Gastrocnemius medialis (tissue), 4 donors: Measurements from ENCODE around the gene DYNLT1. TPM values are rescaled to one million over a fixed set of nuclear protein-coding genes. Genes with fewer than 3 reads are reported as not detected.

Source experiments
- ATAC-seq, 2 donors: fragments of 150-250 bp; one replicate each; pipeline ENCODE4 v1.9.1; 2016
- DNase-seq, 2 donors: peaks; one replicate each; pipeline ENCODE4 v3.0.0-alpha.2; 2019
- H3K27ac ChIP-seq, 4 donors: fragments of 200-600 bp; sonication (generic); 1 replicate in 1 of 4; 2 replicates in 3 of 4; pipeline ENCODE4 v1.5.1; 2016 to 2018; ENCODE audit warnings: mild to moderate bottlenecking in 2 of 4, moderate library complexity in 1 of 4
- H3K27me3 ChIP-seq, 3 donors: fragments of 200-600 bp; sonication (generic) in 2 of 3; 1 replicate in 1 of 3; 2 replicates in 2 of 3; pipeline versions ENCODE4 v1.5.1 to v1.6.0; 2016 to 2019; ENCODE audit warnings: mild to moderate bottlenecking in 1 of 3, moderate library complexity in 1 of 3
- H3K36me3 ChIP-seq, 2 donors: fragments of 200-600 bp; sonication (generic) in 1 of 2; one replicate each; pipeline ENCODE4 v1.5.1; 2017 to 2018
- H3K4me1 ChIP-seq, 2 donors: fragments of 200-600 bp; sonication (generic) in 1 of 2; one replicate each; pipeline ENCODE4 v1.5.1; 2016 to 2017; ENCODE audit warnings: mild to moderate bottlenecking in 2 of 2
- H3K4me3 ChIP-seq, 4 donors: fragments of 200-600 bp; sonication (generic) in 3 of 4; 1 replicate in 1 of 4; 2 replicates in 3 of 4; pipeline ENCODE4 v1.5.1; 2016 to 2019; ENCODE audit warnings: mild to moderate bottlenecking in 2 of 4
- H3K9me3 ChIP-seq, 3 donors: fragments of 200-600 bp; sonication (generic) in 2 of 3; 1 replicate in 1 of 3; 2 replicates in 2 of 3; pipeline ENCODE4 v1.5.1; 2016 to 2019
- POLR2A ChIP-seq, 2 donors: fragments of 450-650 bp; IDR thresholded peaks; one replicate each; pipeline ENCODE4 v1.6.1; 2017; ENCODE audit warnings: antibody characterized with exemption in 2 of 2, mild to moderate bottlenecking in 2 of 2, moderate library complexity in 2 of 2
- in situ Hi-C, 4 donors: fragments of 200-750 bp; cut with MboI; loops; one replicate each; pipeline versions ENCODE4 v1.15.0 to v1.8.0; 2017; ENCODE audit warnings: low sequenced_read_pairs in 4 of 4
- intact Hi-C: fragments of 100-400 bp; cut with DNase I; formaldehyde crosslinking; loops from one replicate; pipeline ENCODE4 v1.15.1; 2023; ENCODE audit warnings: low total_unique reads
- total RNA-seq, 4 donors: library from RNA; depleted of rRNA; stranded (reverse); fragments of >200 nt; gene quantifications; one replicate each; pipeline versions ENCODE4 v1.1.0 to v1.2.3, GENCODE V29; 2016
- TF ChIP-seq, protein P1 (sequence below), 5 experiments: fragments of 450-650 bp in 3 of 5; fragments of 200-600 bp in 2 of 5; sonication (generic) in 2 of 5; IDR thresholded peaks in 4 of 5; conservative IDR thresholded peaks in 1 of 5; 1 replicate in 4 of 5; 2 replicates in 1 of 5; pipeline ENCODE4 v1.5.1; 2016 to 2019; ENCODE audit warnings: antibody characterized with exemption in 5 of 5, mild to moderate bottlenecking in 3 of 5, moderate library complexity in 3 of 5

Gene DYNLT1
- total RNA-seq, 4 donors from 2014 or later = 62.8 to 94.7 (median 67.3) TPM

GRCh38 chr6:158626360-158627167, 18.0 kb downstream of the DYNLT1 start:
- Histone ChIP-seq H3K9me3 (no peaks in the 10 kb centered on the region), H3K27ac (peak overlapping the region in 1 of 4 donors; percentile 7), H3K36me3 (peaks cover 0 to 12% of the 10 kb centered on the region in 2 donors), H3K27me3 (no peaks in the 10 kb centered on the region), H3K4me3 (no peak overlapping the region), H3K4me1 (peaks cover 13 to 25% of the 10 kb centered on the region in 2 donors)
- in situ Hi-C loops (loop anchor here in 3 of 4 donors (5.0 kb wide), 2 partner anchors 61 to 66 kb away; no protein-coding TSS in a partner anchor), intact Hi-C loops (loop anchor here (5.0 kb wide), 1 partner anchor 1439 kb away; no protein-coding TSS in a partner anchor)
- ATAC-seq = no peak
- TF ChIP-seq, protein P1, sequence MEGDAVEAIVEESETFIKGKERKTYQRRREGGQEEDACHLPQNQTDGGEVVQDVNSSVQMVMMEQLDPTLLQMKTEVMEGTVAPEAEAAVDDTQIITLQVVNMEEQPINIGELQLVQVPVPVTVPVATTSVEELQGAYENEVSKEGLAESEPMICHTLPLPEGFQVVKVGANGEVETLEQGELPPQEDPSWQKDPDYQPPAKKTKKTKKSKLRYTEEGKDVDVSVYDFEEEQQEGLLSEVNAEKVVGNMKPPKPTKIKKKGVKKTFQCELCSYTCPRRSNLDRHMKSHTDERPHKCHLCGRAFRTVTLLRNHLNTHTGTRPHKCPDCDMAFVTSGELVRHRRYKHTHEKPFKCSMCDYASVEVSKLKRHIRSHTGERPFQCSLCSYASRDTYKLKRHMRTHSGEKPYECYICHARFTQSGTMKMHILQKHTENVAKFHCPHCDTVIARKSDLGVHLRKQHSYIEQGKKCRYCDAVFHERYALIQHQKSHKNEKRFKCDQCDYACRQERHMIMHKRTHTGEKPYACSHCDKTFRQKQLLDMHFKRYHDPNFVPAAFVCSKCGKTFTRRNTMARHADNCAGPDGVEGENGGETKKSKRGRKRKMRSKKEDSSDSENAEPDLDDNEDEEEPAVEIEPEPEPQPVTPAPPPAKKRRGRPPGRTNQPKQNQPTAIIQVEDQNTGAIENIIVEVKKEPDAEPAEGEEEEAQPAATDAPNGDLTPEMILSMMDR (IDR thresholded peaks at IDR 0.05 in 4 of 5, conservative IDR thresholded peaks at IDR 0.05 in 1 of 5) = no peak
- TF ChIP-seq POLR2A (IDR thresholded peaks at IDR 0.05) = no peak
- DNase-seq = no peak

- in situ Hi-C loops = loop anchor here in 3 of 4 donors (5.0 kb wide), 2 partner anchors 61 to 66 kb away; no protein-coding TSS in a partner anchor
- no peaks in the 10 kb centered on the region for H3K27me3 ChIP-seq
- H3K27ac ChIP-seq = no peak overlapping the region
- no peak for TF ChIP-seq POLR2A (IDR thresholded peaks at IDR 0.05)
- TF ChIP-seq, protein P1 (IDR thresholded peaks at IDR 0.05 in 4 of 5, conservative IDR thresholded peaks at IDR 0.05 in 1 of 5) = no peak
- DNase-seq (no peak), ATAC-seq (no peak)
- intact Hi-C loops = loop anchor here (5.0 kb wide), 1 partner anchor 1439 kb away; no protein-coding TSS in a partner anchor
- peaks cover 6 to 18% of the 10 kb centered on the region in 2 donors for H3K4me1 ChIP-seq
- no peaks in the 10 kb centered on the region for H3K9me3 ChIP-seq
- no peak overlapping the region for H3K4me3 ChIP-seq
- H3K36me3 ChIP-seq = peaks cover 0 to 12% of the 10 kb centered on the region in 2 donors
Measured at GRCh38 chr6:158625881-158626305, 18.6 kb downstream of the DYNLT1 start.

GRCh38 chr6:158624684-158625682, 19.6 kb downstream of the DYNLT1 start:
- in situ Hi-C loops = loop anchor here in 3 of 4 donors (5.0 kb wide), 2 partner anchors 62 to 67 kb away; no protein-coding TSS in a partner anchor
- ATAC-seq (no peak), DNase-seq (no peak)
- intact Hi-C loops = loop anchor here (5.0 kb wide), 1 partner anchor 1438 kb away; no protein-coding TSS in a partner anchor
- no peak for TF ChIP-seq POLR2A (IDR thresholded peaks at IDR 0.05)
- TF ChIP-seq, protein P1 (IDR thresholded peaks at IDR 0.05 in 4 of 5, conservative IDR thresholded peaks at IDR 0.05 in 1 of 5) = no peak
- Histone ChIP-seq H3K4me1 (peaks cover 3 to 16% of the 10 kb centered on the region in 2 donors), H3K4me3 (no peak overlapping the region), H3K27ac (peak overlapping the region in 1 of 4 donors; percentile 20), H3K27me3 (no peaks in the 10 kb centered on the region), H3K9me3 (no peaks in the 10 kb centered on the region), H3K36me3 (peaks cover 0 to 12% of the 10 kb centered on the region in 2 donors)

GRCh38 chr6:158622545-158623190, 21.9 kb downstream of the DYNLT1 start:
- Histone ChIP-seq H3K9me3 (no peaks in the 10 kb centered on the region), H3K4me1 (no peaks in the 10 kb centered on the region), H3K4me3 (no peak overlapping the region), H3K27ac (no peak overlapping the region), H3K27me3 (no peaks in the 10 kb centered on the region), H3K36me3 (peaks cover 0 to 12% of the 10 kb centered on the region in 2 donors)
- TF ChIP-seq POLR2A (IDR thresholded peaks at IDR 0.05) = no peak
- TF ChIP-seq, protein P1 (IDR thresholded peaks at IDR 0.05 in 4 of 5, conservative IDR thresholded peaks at IDR 0.05 in 1 of 5) = no peak
- in situ Hi-C loops = no loop called here
- intact Hi-C loops = no loop called here
- no peak for ATAC-seq
- no peak for DNase-seq
